IMR-90 (cell line): ENCODE data around the gene BRF1. TPM values are rescaled to one million over a fixed set of nuclear protein-coding genes. Genes with fewer than 3 reads are reported as not detected.

Experiments
- ATAC-seq: fragments of 200-7000 bp; cut with Tn5 transposase; 2 replicates; pipeline ENCODE4 v1.9.1; 2020; ENCODE audit warnings: low read depth, mild to moderate bottlenecking, moderate library complexity
- BruUV-seq: library from RNA; stranded (reverse); fragments of 400-500 nt; replicated peaks from 2 replicates; lab custom pipeline; 2021; lab: Mats Ljungman, UMichigan
- CTCF ChIA-PET: fragments of 300-600 bp; formaldehyde crosslinking; extraction: SDS; loops from one replicate; lab custom pipeline; 2021; ENCODE audit warnings: antibody characterized with exemption; lab: Yijun Ruan, JAX
- POLR2A ChIA-PET: fragments of 300-600 bp; sonication (Branson Sonifier 250); formaldehyde crosslinking; loops from one replicate; lab custom pipeline; 2022; ENCODE audit warnings: antibody characterized with exemption; ENCODE audit not compliant: unreplicated experiment; lab: Charles Lee
- DNase-seq: peaks from one replicate; pipeline ENCODE4 v3.0.0; 2013
- H2AFZ ChIP-seq: replicated peaks from 2 replicates; pipeline ENCODE3; 2013; ENCODE audit warnings: low read length, mild to moderate bottlenecking; ENCODE audit not compliant: poor library complexity
- H2AK5ac ChIP-seq: 2 replicates; pipeline ENCODE4 v1.6.1; 2013; ENCODE audit warnings: low read depth, low read length, inconsistent platforms
- H2AK9ac ChIP-seq: replicated peaks from 2 replicates; pipeline ENCODE3; 2013; ENCODE audit warnings: mild to moderate bottlenecking, low read depth, low read length, moderate library complexity; ENCODE audit not compliant: poor library complexity
- H2BK120ac ChIP-seq: 2 replicates; pipeline ENCODE4 v1.6.1; 2013; ENCODE audit warnings: low read depth, low read length, inconsistent platforms
- H2BK15ac ChIP-seq: 3 replicates; pipeline ENCODE4 v1.6.1; 2013; ENCODE audit warnings: low read depth, low read length, inconsistent platforms
- H2BK20ac ChIP-seq: 2 replicates; pipeline ENCODE4 v1.6.1; 2013; ENCODE audit warnings: low read depth, mild to moderate bottlenecking, inconsistent platforms, low read length, moderate library complexity
- H2BK5ac ChIP-seq: 2 replicates; pipeline ENCODE4 v1.6.1; 2013; ENCODE audit warnings: mild to moderate bottlenecking, low read depth, low read length, inconsistent platforms; ENCODE audit not compliant: poor library complexity, severe bottlenecking
- H3K14ac ChIP-seq: replicated peaks from 2 replicates; pipeline ENCODE4 v1.6.1; 2013; ENCODE audit warnings: low read depth, low read length, inconsistent platforms
- H3K18ac ChIP-seq: 2 replicates; pipeline ENCODE4 v1.6.1; 2013; ENCODE audit warnings: low read depth, low read length, control low read depth
- H3K23ac ChIP-seq: 2 replicates; pipeline ENCODE4 v1.6.1; 2013; ENCODE audit warnings: low read depth, low read length, inconsistent platforms
- H3K27ac ChIP-seq: 2 replicates; pipeline ENCODE4 v1.5.1; 2013; ENCODE audit warnings: mild to moderate bottlenecking, control low read depth, low read length; ENCODE audit not compliant: insufficient read depth
- H3K27me3 ChIP-seq: 2 replicates; pipeline ENCODE4 v1.6.1; 2013; ENCODE audit warnings: low read length; ENCODE audit not compliant: control insufficient read depth, insufficient read depth
- H3K36me3 ChIP-seq: 2 replicates; pipeline ENCODE4 v1.6.1; 2013; ENCODE audit warnings: low read length, mixed read lengths; ENCODE audit not compliant: control insufficient read depth, insufficient read depth
- H3K4ac ChIP-seq: 2 replicates; pipeline ENCODE4 v1.6.1; 2013; ENCODE audit warnings: low read depth, low read length, inconsistent platforms
- H3K4me1 ChIP-seq: 2 replicates; pipeline ENCODE4 v1.6.1; 2013; ENCODE audit warnings: low read length, mixed read lengths; ENCODE audit not compliant: control insufficient read depth, insufficient read depth
- H3K4me2 ChIP-seq: 2 replicates; pipeline ENCODE4 v1.6.1; 2013; ENCODE audit warnings: low read depth, mild to moderate bottlenecking, control low read depth, low read length, moderate library complexity
- H3K4me3 ChIP-seq: 2 replicates; pipeline ENCODE4 v1.5.1; 2013; ENCODE audit warnings: low read depth, mild to moderate bottlenecking, control low read depth, low read length, moderate library complexity; ENCODE audit not compliant: insufficient read depth
- H3K56ac ChIP-seq: 2 replicates; pipeline ENCODE4 v1.6.1; 2013; ENCODE audit warnings: low read length, inconsistent platforms; ENCODE audit not compliant: insufficient read depth; ENCODE audit errors: extremely low read depth
- H3K79me1 ChIP-seq, 2 experiments: 2 replicates each; pipeline ENCODE4 v1.6.1; 2013; ENCODE audit warnings: low read length in 2 of 2, inconsistent platforms in 1 of 2, low read depth in 1 of 2
- H3K9ac ChIP-seq: 2 replicates; pipeline ENCODE4 v1.6.1; 2013; ENCODE audit warnings: low read depth, low read length, control low read depth
- H3K9me1 ChIP-seq: 2 replicates; pipeline ENCODE4 v1.6.1; 2013; ENCODE audit warnings: low read length, inconsistent platforms; ENCODE audit not compliant: insufficient read depth
- H3K9me3 ChIP-seq: 2 replicates; pipeline ENCODE4 v1.6.1; 2013; ENCODE audit warnings: low read length; ENCODE audit not compliant: control insufficient read depth, insufficient read depth
- H4K20me1 ChIP-seq: 2 replicates; pipeline ENCODE4 v1.6.1; 2013; ENCODE audit warnings: low read length, inconsistent platforms; ENCODE audit not compliant: insufficient read depth
- H4K5ac ChIP-seq: 2 replicates; pipeline ENCODE4 v1.6.1; 2013; ENCODE audit warnings: mild to moderate bottlenecking, low read depth, low read length, control low read depth
- H4K8ac ChIP-seq, 2 experiments: 2 replicates each; pipeline ENCODE4 v1.6.1; 2013; ENCODE audit warnings: low read depth in 2 of 2, low read length in 2 of 2, control low read depth in 1 of 2, inconsistent platforms in 1 of 2
- H4K91ac ChIP-seq: 2 replicates; pipeline ENCODE4 v1.6.1; 2013; ENCODE audit warnings: low read depth, low read length, inconsistent platforms; ENCODE audit not compliant: insufficient read depth
- BHLHE40 ChIP-seq: fragments of 150-350 bp; IDR thresholded peaks from 2 replicates; pipeline ENCODE4 v1.6.1; 2016; ENCODE audit warnings: mild to moderate bottlenecking, low read depth, low read length
- CEBPB ChIP-seq: IDR thresholded peaks from 2 replicates; pipeline ENCODE4 v1.6.1; 2012; ENCODE audit warnings: low read depth, low read length, improper control_type of control experiment
- FOS ChIP-seq: fragments of 150-350 bp; IDR thresholded peaks from 2 replicates; pipeline ENCODE4 v1.6.1; 2016; ENCODE audit warnings: low read depth, low read length
- MAFK ChIP-seq: IDR thresholded peaks from 2 replicates; pipeline ENCODE4 v1.6.1; 2012; ENCODE audit warnings: low read depth, low read length, improper control_type of control experiment
- MAZ ChIP-seq: IDR thresholded peaks from 2 replicates; pipeline ENCODE4 v1.6.1; 2012; ENCODE audit warnings: low read depth, mild to moderate bottlenecking, low read length, improper control_type of control experiment, moderate library complexity, borderline replicate concordance
- NFE2L2 ChIP-seq: fragments of 150-350 bp; IDR thresholded peaks from 2 replicates; pipeline ENCODE4 v1.6.1; 2016; ENCODE audit warnings: low read depth, mild to moderate bottlenecking, low read length
- POLR2A ChIP-seq: IDR thresholded peaks from 2 replicates; pipeline ENCODE4 v1.6.1; 2012; ENCODE audit warnings: mild to moderate bottlenecking, low read depth, low read length
- RFX5 ChIP-seq: IDR thresholded peaks from 2 replicates; pipeline ENCODE4 v1.8.0; 2012; ENCODE audit warnings: low read depth, mild to moderate bottlenecking, low read length, moderate library complexity
- WGBS, 2 experiments: methylation state at CpG; one replicate each; pipeline versions ENCODE4 v1.1.5 to v1.1.7; 2013; ENCODE audit warnings: missing lambda C conversion rate in 2 of 2; ENCODE audit not compliant: insufficient read length in 1 of 2; ENCODE audit errors: extremely low coverage in 2 of 2; 5-methylcytosine and 5-hydroxymethylcytosine counted together
- dilution Hi-C: fragments of 300-500 bp; cut with HindIII; formaldehyde crosslinking; loops from one replicate; pipeline ENCODE4 v1.14.3; 2018; ENCODE audit warnings: low sequenced_read_pairs; ENCODE audit not compliant: unreplicated experiment
- in situ Hi-C: fragments of 300-500 bp; cut with MboI; formaldehyde crosslinking; loops from 3 replicates; pipeline ENCODE4 v1.14.3; 2019; ENCODE audit warnings: low sequenced_read_pairs, inconsistent platforms, mixed read lengths
- intact Hi-C: fragments of 100-400 bp; cut with micrococcal nuclease; formaldehyde crosslinking; loops from 2 replicates; pipeline ENCODE4 v1.10.0; 2022
- polyA plus RNA-seq, 3 experiments: library from polyadenylated mRNA; depleted of rRNA; stranded (reverse); fragments of >200 nt; gene quantifications; 2 replicates each; pipeline ENCODE4 v1.2.3, GENCODE V29; 2012; ENCODE audit warnings: low replicate concordance in 1 of 3
- total RNA-seq: library from RNA; depleted of rRNA; stranded (reverse); fragments of >200 nt; gene quantifications from 2 replicates; pipeline ENCODE4 v1.2.3, GENCODE V29; 2012

Gene BRF1
- total and polyA plus RNA-seq, 2 of the 4 experiments (the other 2 are of a cell fraction): 12.4 to 16.7 TPM

DNA sequence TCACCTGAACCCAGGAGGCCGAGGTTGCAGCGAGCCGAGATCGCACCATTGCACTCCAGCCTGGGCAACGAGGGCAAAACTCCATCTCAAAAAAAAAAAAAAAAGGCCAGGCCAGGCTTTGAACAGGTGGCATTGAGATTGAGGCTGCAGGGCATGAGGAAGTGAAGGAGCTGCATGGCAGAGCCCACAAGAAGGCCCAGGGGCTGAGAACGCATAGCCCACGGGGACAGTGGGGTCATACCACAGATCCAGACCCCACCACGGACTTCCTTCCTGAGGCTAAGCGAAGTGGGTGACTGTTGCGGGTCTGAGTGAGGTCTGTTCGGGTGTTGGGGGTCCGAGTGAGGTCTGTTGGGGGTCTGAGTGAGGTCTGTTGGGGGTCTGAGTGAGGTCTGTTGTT is 140.0 kb downstream of the BRF1 start:
- Histone ChIP-seq H3K79me1 (no peaks in the 10 kb centered on the region), H2AFZ (no peak overlapping the region), H3K9ac (no peak overlapping the region), H2BK20ac (no peak overlapping the region), H2AK9ac (no peak overlapping the region), H2BK120ac (no peak overlapping the region), H4K20me1 (no peaks in the 10 kb centered on the region), H2BK5ac (no peak overlapping the region), H3K27ac (no peak overlapping the region), H4K5ac (no peak overlapping the region), H3K14ac (no peak overlapping the region), H3K9me1 (no peaks in the 10 kb centered on the region), H3K4me3 (no peak overlapping the region), H3K36me3 (no peaks in the 10 kb centered on the region), H3K27me3 (peaks cover 7% of the 10 kb centered on the region; the same call in 1 of the 2 replicates), H3K4ac (no peak overlapping the region), H3K4me1 (no peaks in the 10 kb centered on the region), H2BK15ac (no peak overlapping the region), H2AK5ac (no peak overlapping the region), H3K18ac (no peak overlapping the region), H4K91ac (no peak overlapping the region), H3K4me2 (no peak overlapping the region), H3K56ac (no peak overlapping the region), H3K23ac (no peak overlapping the region), H4K8ac (no peak overlapping the region), H3K9me3 (no peaks in the 10 kb centered on the region)
- 82% methylated on average over 4 of the region's 12 CpGs; no CpG with 5 or more reads in 1 of the 2 experiments for WGBS, 2 experiments
- dilution Hi-C loops (no loop called here), in situ Hi-C loops (no loop called here), intact Hi-C loops (no loop called here)
- ChIA-PET CTCF (no interaction called here), POLR2A (no interaction called here)
- TF ChIP-seq POLR2A (no peak), RFX5 (no peak), FOS (no peak), NFE2L2 (no peak), BHLHE40 (no peak), MAZ (no peak), CEBPB (no peak), MAFK (no peak)
- BruUV-seq: no TSS peak
- ATAC-seq: no peak
- no peak for DNase-seq
